ENCODE data around the gene BCS1L.

BCS1L gene

DNA sequence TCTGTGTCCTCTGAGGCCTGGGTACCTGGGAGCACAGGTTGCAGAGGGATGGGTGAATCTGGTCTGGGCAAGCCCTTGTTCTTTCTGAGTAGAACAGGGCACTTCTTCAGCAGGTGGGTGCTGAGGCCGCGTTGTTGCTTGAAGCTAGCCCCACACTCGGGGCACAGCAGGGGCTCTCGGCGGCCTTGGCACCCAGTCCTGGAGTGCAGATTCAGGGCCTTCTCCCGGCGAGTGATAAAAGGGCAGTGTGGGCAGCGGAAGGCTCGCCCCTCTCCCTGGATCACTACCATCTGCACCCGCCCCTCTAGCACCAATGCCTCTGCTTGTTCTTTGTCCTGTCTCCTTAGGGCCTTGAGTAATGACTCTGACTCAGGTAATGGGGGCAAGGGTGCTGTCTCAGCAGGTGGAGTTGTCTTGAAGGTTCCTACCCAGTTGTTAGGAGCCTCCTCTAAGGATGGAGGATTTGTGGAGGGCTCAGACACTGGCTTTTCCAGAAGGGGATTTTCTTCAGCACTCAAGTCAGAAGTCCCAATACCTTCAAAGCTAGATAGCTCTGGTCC lies 15.7 kb upstream of the BCS1L start:
- TF ChIP-seq GATA3 (IDR thresholded peaks at IDR 0.05; ENCODE audit: low read depth, low read length) (no peak), GATA2 (IDR thresholded peaks at IDR 0.05; ENCODE audit: low read depth, low read length) (no peak)

GRCh38 chr2:218644721-218645120 lies 14.8 kb upstream of the BCS1L start:
- TF ChIP-seq GATA3 (IDR thresholded peaks at IDR 0.05; ENCODE audit: low read depth, low read length) (no peak), GATA2 (IDR thresholded peaks at IDR 0.05; ENCODE audit: low read depth, low read length) (no peak)

DNA sequence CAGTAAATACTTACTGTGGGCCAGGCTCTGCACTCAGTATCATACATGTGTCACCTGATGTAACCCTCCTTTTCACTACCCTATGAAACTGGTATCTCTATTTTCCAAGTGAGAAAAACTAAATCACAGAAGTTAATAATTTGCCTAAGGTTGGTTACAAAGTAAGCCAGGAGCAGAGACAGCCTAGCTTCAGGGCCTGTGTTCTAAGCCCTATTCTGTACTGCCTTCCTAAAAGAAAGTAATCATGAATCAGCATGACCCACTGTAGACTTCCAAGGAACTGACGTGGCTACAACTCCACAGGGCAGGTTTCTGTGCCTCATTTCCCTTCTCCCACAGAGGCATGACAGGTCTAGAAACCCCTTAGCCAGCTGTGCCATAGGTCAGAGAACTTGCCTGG lies 14.4 kb upstream of the BCS1L start:
- TF ChIP-seq GATA2 (IDR thresholded peaks at IDR 0.05; ENCODE audit: low read depth, low read length) (no peak), GATA3 (IDR thresholded peaks at IDR 0.05; ENCODE audit: low read depth, low read length) (no peak)

DNA sequence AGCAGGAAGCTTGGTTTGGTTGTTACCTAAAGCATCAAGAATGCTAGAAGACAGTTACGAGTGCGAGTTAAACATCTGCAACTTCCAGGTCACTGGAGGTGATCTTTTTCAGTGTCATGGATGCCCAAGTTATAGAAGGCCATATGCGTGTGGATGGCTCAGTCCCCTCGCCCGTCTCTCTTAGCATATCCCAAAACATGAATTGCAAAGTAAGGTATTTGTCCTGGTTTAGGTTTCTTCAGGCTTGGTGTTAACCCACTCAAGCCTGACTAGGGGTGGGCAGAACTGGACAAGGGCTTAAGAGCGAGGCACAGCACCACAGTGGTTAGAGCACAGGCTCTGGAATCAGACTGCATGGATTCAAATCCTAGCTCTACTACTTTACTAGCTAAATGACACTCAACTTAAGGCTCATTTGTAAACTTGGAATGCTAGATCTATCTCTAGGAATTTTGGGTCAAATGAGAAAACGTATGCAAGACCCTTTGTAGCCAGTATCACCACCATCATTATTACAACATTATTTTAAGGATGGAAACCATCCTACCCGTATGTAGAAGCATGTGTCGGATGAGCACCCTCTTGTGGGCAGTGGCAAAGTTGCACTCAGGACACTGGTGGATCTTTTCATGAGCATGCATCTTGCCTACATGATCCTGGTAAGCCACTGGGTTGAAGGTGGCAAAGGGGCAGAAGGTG lies 11.2 kb upstream of the BCS1L start:
- no peak for TF ChIP-seq GATA2 (IDR thresholded peaks at IDR 0.05; ENCODE audit: low read depth, low read length)
- no peak for TF ChIP-seq GATA3 (IDR thresholded peaks at IDR 0.05; ENCODE audit: low read depth, low read length)

- TF ChIP-seq GATA2 (IDR thresholded peaks at IDR 0.05; ENCODE audit: low read depth, low read length) (no peak), GATA3 (IDR thresholded peaks at IDR 0.05; ENCODE audit: low read depth, low read length) (no peak)
Measured at GRCh38 chr2:218648787-218649100, 10.7 kb upstream of the BCS1L start.

- TF ChIP-seq GATA3 (IDR thresholded peaks at IDR 0.05; ENCODE audit: low read depth, low read length): no peak
- no peak for TF ChIP-seq GATA2 (IDR thresholded peaks at IDR 0.05; ENCODE audit: low read depth, low read length)
Measured at GRCh38 chr2:218655751-218656150, 3.7 kb upstream of the BCS1L start.

- TF ChIP-seq GATA2 (IDR thresholded peaks at IDR 0.05; ENCODE audit: low read depth, low read length): no peak
- no peak for TF ChIP-seq GATA3 (IDR thresholded peaks at IDR 0.05; ENCODE audit: low read depth, low read length)
Measured at GRCh38 chr2:218658671-218659257, 719 bp upstream of the BCS1L start.

GRCh38 chr2:218659988-218660358 lies 490 bp downstream of the BCS1L start:
- TF ChIP-seq GATA2 (IDR thresholded peaks at IDR 0.05; ENCODE audit: low read depth, low read length) (no peak), GATA3 (IDR thresholded peaks at IDR 0.05; ENCODE audit: low read depth, low read length) (no peak)

DNA sequence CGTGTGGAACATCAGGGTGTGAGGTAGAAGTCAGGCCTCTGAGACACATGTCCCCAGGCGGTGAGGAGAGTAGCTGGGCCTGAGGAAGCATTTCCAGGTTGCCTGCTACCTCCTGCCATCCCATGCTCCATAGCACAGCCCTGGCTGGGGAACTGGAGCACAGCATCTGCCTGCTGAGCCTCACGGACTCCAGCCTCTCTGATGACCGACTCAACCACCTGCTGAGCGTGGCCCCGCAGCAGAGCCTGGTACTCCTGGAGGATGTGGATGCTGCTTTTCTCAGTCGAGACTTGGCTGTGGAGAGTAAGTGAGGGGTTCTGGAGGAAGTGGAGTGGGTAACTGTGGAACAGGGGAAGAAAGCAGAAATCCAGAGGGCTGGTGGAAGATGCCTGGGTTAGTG lies 2.9 kb downstream of the BCS1L start:
- TF ChIP-seq GATA3 (IDR thresholded peaks at IDR 0.05; ENCODE audit: low read depth, low read length): no peak
- no peak for TF ChIP-seq GATA2 (IDR thresholded peaks at IDR 0.05; ENCODE audit: low read depth, low read length)

DNA sequence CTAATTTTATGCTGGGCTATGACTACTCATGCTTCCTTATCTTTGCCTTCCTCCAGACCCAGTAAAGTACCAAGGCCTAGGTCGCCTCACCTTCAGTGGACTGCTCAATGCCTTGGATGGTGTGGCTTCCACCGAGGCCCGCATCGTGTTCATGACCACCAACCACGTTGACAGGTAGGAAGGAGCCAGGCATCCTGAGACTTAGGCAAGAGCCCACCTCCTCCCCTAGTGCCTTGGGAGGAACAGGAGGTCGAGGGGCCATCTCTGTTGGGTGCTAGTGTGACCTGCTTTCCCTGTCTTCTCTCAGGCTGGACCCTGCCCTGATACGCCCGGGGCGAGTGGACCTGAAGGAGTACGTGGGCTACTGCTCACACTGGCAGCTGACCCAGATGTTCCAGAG lies 3.3 kb downstream of the BCS1L start:
- TF ChIP-seq GATA3 (IDR thresholded peaks at IDR 0.05; ENCODE audit: low read depth, low read length) (no peak), GATA2 (IDR thresholded peaks at IDR 0.05; ENCODE audit: low read depth, low read length) (no peak)

- TF ChIP-seq GATA3 (IDR thresholded peaks at IDR 0.05; ENCODE audit: low read depth, low read length) (no peak), GATA2 (IDR thresholded peaks at IDR 0.05; ENCODE audit: low read depth, low read length) (no peak)
Measured at GRCh38 chr2:218663901-218664300, 4.4 kb downstream of the BCS1L start.

- TF ChIP-seq GATA3 (IDR thresholded peaks at IDR 0.05; ENCODE audit: low read depth, low read length) (no peak), GATA2 (IDR thresholded peaks at IDR 0.05; ENCODE audit: low read depth, low read length) (no peak)
Measured at GRCh38 chr2:218664653-218665052, 5.2 kb downstream of the BCS1L start.

GRCh38 chr2:218671097-218671653 lies 11.7 kb downstream of the BCS1L start:
- no peak for TF ChIP-seq GATA3 (IDR thresholded peaks at IDR 0.05; ENCODE audit: low read depth, low read length)
- TF ChIP-seq GATA2 (IDR thresholded peaks at IDR 0.05; ENCODE audit: low read depth, low read length): no peak

GRCh38 chr2:218671654-218672566 lies 12.4 kb downstream of the BCS1L start, which contains the start of the genes RNF25 and STK36:
RNF25 (minus strand) TSS chr2:218672002; CDS start chr2:218671970, 32 bp downstream.
STK36 (plus strand) TSS chr2:218672086; CDS start chr2:218672830, 744 bp downstream.
- TF ChIP-seq GATA3 (IDR thresholded peaks at IDR 0.05; ENCODE audit: low read depth, low read length) (no peak), GATA2 (IDR thresholded peaks at IDR 0.05; ENCODE audit: low read depth, low read length) (peak; percentile 34; the same call in 1 of the 2 replicates)
